ENCODE measurements around the gene ARF1.

The ARF1 gene

DNA sequence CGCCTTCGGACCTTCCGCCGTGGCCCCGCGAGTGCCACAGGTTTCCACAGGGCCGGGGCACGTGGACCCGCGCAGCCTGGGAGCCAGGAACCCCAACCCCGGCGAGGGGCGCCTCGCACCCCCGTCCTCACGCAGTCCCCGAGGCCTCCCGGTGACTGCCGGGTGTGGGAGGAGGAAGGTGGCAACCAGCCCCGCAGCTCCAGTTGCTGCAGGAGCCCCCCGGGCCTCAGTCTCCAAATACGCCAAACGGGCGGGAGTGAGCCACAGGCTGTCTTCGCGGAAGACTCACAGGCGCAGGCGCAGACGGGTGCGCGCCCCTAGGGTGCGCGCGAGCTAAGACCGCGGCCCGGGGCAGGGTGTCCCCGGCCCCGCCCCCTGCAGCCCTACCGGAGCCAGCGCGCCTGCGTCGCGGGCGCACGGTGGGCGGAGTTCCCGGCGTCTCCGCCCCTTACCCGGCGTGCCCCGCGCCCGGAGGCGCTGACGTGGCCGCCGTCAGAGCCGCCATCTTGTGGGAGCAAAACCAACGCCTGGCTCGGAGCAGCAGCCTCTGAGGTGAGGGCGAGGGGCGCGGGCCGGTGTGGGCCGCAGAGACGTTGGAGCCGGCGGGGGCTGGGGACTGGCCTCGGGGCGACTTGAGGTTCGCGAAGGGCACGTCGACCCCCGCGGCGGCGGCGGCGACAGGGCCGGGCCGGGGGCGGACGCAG is at the start of gene ARF1:
ARF1 (plus strand) TSS at position 495 of the 704 bp plus-strand sequence. CDS start 14,407 bp downstream, outside the sequence.
- DNase-seq (ENCODE audit: low spot score), result peak; percentile 93

DNA sequence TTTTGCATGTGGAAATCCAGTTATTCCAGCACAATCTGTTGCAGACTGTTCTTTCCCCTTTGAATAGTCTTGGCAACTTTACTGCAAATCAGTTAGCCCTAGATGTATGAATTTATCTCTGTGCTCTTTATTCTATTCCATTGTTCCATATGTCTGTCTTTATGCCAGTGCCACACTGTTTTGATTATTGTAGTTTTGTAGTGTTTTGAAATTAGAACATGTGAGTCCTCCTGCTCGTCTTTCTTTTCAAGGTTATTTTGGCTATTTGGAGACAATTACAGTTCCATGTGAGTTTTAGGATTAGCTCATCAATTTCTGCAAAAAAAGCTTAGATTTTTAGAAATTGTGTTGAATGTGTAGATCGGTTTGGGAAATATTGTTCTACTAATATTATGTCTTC is 49.1 kb upstream of the ARF1 start:
- DNase-seq (ENCODE audit: low spot score), result no peak

DNA sequence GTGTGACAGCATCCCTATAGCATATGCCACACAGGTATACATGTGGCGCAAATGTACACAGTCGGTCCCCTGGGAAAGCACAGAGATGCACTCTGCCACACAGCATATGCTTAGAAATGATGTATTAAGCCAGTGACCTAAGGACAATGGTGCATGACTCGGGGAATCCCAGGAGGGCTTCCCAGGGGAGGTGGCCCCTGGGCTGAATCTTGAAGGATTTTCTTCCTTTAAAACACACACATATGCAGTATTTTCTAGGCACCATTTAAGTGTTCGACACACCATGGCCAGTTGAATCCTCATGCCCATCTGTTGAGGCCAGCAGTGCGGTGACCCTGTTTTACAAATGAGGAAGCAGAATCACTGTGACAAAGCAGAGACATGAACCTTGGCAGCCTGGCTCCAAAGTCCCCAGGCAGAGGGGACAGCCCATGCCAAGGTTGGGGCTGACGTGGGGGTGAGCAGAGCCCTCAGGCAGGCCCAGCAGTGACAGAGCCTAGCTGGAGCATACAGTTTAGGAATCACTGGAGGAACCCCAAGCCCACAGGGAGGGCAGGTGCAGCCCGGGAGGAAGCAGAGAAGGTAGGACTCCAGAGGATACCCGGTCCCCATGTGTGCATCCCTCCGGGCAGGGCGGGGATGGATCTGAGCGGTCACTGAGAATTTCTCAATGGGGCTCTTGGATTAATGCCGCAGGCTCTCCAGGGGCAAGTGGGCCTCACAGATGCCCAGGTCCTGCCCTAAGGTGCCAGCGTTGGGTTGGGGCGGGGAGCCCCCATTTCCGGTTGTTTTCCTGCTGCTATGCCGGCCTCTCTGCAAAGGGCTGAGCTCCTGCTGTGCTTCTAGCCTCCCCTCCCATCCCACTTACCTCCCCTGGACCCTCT is 47.3 kb upstream of the ARF1 start:
- no peak for DNase-seq (ENCODE audit: low spot score)

DNA sequence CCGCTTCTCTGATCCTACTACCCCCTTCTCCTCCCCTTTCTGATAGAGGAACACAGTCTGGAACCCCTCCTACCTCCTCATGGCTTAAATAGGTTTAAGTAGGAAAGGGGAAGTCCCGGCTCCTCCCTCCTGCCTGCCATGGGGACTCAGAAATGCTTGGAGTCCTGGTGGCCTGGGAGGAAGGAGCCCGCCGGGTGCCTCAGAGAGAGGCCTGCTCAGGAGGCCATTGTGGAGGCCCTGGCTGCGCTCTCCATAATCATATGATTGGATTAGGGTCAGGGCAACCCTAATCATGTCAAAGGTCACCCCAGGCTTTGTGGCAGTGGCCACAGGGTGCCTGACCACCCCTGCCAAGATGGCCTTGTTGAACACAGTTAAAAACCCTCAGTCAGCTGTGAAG is 46.7 kb upstream of the ARF1 start:
- DNase-seq (ENCODE audit: low spot score), result no peak

DNA sequence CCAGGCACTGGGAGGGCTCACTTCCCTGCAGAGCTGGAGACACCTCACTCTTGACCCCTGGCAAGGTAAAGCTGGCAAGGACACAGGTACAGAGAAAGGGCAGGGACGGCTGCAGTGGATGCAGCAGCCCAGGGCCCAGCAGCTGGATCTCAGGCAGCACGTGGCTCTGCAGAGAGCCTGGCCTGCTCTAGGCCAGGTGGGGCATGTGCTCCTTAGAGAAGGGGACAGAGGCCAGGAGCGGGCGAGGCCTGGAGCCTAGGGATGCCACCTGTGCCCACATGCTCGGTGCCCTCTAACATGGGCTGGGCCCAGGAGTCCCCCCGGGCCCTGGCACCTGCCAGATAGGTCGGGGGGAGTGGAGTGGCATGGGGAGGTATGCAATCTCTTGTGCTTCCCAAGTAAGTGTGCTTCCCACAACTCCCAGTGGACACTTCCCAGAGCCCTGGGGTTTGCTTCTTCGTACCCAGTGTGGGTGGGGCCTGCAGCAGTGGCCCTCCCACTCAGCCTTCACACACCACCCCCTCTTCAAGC is 45.7 kb upstream of the ARF1 start:
- no peak for DNase-seq (ENCODE audit: low spot score)

DNA sequence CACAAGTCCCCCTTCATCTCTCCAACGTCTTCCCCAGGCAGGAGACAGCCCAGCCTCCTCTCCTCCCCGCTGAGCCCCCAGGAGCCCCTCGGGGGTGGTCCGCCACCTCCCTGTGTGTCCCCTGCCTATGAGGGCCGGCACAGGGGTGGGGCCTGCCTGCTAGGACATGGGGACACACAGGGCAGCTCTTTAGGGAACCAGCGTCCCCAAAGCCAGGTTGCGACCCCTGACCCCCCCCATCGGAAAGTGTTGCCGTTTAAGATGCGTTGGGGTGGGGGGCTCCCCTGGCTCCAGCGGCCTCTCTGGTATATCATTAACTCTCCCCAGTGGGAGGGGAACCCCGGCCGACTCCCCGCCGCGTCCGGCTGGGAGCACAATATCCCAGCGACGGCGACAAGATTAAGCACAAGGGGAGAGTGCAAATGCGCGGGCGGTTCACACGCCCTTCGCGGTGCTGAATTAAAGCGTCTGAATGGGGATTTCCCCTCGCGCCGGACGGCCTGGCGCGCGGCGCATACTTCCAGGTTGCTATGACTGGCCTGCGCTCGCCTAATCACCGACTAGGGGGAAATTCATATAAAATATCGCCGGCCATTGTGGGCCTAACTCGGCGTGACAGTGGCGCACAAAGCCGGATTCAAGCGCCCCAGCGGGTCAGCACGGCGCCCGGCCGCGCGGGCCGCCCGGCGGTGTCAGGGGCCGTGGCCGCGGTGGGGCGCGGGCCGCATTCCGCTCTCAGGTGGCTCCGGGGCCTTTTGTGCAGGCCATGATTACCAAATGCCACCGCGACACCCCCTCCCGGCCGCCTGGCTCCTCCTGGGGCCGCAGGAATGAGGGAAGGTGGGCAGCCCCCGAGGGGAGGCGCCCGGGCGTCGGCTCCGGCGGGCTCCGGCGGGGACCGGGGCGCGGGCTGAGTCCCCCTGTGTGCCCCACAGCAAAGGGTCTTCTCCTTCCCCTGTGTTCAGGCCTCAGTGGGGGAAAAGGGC is 44.8 kb upstream of the ARF1 start:
- no peak for DNase-seq (ENCODE audit: low spot score)

DNA sequence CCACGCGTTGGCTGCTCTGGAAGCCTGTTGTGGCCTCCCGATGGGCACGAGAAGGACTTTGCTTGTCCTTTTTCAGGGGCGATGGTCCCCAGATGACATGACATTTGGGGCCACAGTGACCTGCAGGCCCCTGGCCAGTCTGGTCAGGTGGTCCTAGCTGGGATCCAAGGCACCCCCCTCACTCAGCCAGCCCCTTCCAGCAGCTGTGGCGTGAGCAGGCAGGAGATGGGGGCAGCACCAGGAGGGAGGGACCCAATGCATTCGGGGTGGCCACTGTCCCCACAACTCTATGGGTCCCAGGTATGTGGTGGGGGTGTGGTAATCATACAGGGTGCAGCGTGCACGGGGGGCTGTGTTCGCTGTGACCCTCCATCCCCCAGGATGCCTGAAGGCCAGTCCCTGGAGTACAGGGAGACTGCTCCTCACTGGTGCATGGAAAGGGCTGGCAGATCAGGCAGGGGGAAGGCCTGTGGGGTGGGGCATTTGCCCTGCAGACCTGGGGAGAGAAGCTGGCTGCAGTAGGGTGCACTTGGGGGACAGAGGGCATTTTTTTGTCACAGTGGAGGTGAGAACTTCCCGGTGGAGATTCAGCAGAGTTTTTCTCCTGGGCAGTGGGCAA is 44.0 kb upstream of the ARF1 start:
- no peak for DNase-seq (ENCODE audit: low spot score)

DNA sequence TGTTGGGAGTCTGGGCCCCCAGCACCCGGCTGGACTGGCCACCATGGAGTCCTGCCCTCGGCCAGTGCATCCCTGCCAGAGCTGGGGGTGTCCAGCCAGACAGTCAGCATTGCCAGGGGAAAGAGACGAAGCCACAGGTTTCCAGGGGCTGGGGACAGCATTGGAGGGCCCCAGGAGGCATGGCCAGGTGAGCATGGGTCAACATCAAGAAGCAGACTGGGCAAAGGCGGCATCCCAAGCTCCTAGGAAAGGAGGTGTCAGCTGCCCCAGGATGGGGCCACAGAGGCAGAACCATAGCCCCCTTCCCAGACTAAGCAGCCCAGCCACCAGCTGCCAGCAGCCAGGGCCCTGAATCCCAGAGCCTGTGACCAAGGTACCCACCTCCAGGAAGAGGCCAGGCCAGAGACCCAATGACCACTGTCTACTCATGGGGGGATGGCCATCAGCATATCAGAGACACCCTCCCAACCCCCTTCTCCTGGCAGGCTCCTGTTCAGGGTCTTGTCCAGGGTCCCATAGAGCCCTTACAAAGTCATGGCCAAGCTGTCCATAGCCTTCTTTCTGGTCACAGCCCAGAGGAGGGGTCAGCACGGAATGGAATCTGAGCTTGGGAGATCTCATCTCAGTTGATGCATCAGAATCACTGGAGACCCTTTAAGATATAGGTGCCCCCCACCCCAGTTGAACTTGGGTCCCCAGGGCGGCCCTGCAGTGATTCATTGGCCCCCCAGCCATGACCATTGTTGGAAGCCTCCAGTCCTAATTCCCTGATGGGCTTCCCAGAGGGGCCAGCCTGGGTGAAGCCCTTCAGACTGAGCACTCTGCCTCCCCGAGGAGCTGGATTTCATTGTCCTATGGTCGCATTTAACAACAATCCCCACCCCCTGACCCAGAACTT is 43.3 kb upstream of the ARF1 start:
- DNase-seq (ENCODE audit: low spot score), result no peak

DNA sequence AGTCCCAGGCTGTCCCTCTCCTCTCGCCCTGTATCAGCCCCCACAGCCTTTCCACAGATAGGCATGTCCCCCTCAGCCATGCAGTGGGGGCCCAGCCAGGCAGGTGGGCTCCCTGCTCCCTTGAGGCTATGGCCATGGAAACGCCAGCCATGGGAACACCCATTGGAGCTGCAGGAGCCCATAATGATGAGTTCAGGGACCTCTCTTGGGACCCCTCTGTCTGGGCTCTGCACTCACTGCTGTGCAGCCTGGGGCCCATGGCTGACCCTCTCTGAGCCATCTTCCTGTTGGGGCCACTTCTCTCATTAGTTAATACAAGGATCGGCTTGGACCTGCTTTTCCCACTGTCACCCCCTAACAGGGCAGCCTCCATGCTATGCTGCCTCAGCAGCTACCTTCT is 42.5 kb upstream of the ARF1 start:
- no peak for DNase-seq (ENCODE audit: low spot score)

DNA sequence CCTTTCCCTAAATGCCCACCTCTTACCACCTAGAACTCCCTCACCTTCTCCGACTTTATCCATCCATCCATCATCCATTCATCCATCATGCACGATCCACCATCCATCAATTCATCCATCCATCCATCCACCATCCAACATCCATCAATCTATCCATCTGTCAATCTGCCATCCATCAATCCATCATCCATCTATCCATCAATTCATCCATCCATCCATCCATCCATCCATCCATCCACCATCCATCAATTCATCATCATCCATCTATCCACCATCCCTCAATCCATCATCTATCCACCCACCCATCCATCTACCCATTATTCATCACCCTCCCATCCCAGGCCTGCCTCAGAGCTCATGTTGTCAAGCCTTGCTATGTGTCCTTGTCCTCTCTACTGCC is 41.2 kb upstream of the ARF1 start:
- DNase-seq (ENCODE audit: low spot score), result no peak

DNA sequence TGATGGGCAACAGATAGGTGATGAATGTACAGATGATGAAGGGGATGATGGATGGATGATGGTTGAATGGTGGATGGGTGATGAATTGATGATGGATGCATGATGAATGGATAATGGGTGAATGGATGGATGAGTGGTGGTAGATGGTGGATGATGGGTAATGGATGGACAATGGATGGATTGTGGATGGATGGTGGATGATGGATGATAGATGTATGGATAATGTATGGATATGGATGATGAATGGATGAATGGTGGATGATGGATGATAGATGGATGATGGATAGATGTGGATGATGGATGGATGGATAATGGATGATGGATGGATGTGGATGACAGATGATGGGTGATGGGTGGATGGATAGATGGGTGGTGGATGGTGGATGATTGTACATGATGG is 40.0 kb upstream of the ARF1 start:
- DNase-seq (ENCODE audit: low spot score), result no peak

DNA sequence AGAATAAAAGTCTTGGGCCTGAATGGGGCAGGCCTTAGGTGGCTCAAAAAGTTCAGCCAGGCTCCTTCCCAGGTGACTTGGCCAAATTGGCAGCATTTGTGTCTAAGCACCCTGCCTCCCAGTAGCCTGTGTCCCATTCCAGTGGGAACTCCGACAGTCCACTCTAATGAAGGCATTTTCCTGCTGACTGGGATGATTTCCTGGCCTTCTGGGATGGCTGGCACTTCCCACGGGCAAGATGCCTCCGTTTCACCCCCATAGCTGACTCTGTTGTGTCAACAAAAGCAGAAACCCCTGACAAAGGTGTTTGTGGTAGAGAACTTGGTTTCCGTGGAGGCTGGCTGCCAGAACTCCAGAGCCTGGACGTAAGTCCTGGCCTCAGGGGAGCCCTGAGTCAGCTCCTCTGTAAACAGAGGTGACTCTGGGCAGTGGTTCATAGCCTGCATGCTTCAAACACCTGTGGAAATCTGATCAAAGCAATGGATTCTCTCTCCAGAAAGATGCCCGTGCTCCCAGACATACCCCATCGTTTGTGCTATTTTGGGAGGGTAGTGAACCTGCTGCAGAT is 39.1 kb upstream of the ARF1 start:
- no peak for DNase-seq (ENCODE audit: low spot score)

DNA sequence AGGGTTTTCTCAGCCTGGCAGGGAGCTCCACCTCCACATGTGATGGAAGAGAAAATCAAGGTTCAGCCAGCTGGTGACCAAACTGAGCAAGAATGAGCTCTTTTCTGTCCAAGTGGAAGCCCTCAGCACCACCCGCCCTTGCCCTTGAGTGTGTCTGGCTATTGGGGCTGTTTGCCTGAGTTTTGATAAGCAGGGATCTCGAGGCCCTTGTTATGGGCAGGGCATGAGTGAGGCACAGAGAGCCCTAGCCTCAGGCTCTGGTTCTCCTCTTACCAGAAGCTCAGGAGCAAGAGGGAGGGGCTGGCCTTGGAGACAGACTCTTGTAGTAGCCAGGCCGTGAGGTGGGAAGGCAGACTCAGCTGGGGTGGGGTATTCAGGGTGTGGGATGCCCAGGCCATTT is 37.5 kb upstream of the ARF1 start:
- DNase-seq (ENCODE audit: low spot score), result no peak

DNA sequence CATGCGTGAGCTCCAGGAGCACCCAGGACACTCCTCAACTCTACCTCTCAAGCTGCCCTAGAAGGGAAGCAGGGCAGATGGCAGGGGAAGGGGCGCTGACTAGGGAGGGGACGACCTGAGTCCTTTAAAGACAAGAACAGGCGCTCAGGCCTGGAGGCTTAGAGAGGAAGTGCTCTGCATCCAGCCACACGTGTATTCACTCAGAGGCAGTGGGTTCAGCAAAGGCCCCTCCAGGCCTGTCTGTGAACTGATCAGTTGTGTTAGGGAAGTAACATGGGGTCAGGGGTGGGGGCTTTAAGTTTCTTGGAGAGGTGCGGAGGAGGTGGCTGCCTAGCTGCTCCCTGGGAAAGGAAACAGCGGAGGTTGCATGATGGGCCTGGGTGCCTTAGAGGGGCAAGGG is 37.1 kb upstream of the ARF1 start:
- no peak for DNase-seq (ENCODE audit: low spot score)

DNA sequence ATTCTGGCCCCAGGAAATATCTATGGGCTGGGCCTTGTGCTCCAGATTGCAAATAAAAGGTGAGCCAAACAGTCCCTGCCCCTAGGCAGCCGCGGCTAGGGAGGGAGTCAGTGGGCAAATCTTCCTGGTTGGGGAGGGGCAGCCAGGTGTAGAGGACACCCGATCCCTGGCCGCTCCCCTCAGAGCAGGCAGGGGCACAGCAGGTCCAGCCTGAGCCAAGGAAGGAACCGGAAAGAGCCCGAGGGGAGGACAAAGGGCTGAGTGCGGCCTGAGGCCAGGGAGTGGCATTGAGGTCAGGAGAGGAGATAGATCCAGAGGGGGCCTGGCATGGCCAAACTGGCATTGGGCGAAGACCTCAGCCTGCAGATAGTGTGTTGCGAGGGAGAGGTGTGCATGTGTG is 36.6 kb upstream of the ARF1 start:
- no peak for DNase-seq (ENCODE audit: low spot score)

DNA sequence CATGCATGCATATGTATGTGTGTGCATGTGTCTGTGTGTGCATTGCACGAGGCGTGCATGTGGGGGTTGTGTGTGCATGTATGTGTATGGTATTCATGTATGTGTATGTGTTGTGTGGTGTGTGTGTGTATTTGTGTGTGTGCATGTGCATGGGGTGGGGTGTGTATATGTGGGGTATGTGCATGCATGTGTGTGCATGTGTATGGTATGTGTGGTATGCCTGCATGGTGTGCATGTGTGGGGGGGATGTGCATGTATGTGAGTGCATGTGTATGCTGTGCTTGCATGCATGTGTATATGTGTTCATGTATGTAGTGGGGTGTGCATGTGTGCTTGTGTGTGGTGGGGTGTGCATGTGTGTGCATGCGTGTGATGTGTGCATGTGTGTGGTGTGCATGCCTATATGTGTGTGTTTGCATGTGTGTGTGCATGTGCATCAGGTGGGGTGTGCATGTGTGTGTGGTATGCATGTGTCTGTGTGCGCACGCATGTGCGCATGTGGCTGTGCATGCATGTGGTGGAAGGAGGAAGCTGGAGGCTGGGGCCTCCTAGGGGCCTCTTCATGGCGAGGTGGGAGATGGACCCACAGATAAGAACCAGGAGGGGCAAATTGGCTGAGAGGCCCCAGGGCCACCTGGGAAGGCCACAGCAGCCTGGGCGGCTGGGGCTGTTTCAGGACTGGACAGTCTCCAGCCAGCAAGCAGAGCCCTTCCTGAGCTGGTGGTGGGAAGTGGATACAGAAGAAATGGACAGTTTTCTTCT is 35.9 kb upstream of the ARF1 start:
- no peak for DNase-seq (ENCODE audit: low spot score)

DNA sequence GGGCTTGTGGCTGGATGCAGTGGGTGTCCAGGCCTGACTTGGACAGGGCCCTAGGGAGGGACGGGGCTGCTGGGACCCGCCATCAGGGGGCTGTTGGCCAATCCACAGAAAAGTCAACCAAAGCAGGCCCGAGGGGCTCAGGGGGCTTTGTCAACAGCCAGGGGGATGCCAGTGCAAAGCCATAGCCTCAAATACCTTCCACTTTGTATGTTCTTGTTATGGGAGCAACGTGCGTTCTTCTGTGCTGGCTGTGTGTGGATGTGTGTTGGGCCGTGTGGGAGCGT is 35.4 kb upstream of the ARF1 start:
- no peak for DNase-seq (ENCODE audit: low spot score)

DNA sequence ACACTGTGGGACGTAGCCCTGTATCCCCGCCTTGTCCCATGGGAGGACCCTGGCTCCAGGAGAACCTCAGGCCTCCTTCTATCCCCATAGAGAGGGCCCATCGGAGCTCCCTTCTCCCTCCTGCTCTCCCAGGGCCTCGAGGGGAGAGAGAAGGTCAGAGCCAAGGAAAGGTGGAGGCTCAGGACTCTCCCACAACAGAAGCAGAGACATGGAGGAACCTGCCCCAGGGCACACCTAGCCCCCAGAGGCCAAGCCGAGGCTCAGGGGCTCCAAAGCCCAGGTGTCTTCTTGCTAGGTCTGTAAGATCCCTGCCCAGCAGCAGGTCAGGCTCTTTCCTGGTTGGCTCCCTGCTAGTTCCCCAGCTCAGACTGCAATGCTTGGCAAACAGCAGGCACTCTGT is 34.4 kb upstream of the ARF1 start:
- no peak for DNase-seq (ENCODE audit: low spot score)

DNA sequence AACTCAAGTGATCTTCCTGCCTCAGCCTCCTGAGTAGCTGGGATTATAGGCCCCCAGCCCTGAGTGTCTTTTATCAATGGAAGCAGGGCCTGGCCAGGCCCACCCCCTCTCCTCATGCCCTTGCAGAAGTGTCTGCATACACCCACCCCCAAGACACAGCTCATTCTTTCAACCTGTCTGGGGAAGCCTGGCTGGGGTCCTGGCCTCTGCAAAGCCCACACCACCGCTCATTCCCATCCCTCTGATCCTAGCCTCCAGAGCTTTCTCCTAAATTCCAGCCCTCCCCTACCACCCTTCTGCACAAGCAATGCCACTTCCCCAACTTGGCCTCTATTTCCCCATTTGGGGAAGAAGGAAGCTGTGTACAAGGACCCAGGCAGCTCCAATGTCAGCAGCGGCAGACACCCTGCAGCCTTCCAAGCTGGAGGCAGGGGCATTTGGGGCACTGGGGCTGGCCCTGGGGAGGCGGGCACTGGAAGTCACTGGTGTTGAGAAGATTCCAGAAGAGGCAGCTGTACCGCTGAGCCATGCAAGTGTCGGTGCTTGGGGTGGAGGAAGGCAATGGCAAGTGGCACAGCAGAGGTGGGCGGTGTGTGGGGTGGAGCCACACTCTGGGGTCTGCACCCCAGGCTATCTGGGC is 33.7 kb upstream of the ARF1 start:
- DNase-seq (ENCODE audit: low spot score), result no peak

All from CD4-positive, alpha-beta T cell treated with Interleukin-15 for 4 hours (primary cell).